Liver (tissue), 9 donors: ENCODE measurements around the gene DLX4. TPM values are rescaled to one million over a fixed set of nuclear protein-coding genes. Genes with fewer than 3 reads are reported as not detected.

ENCODE experiments used
- DNase-seq: peaks from one replicate; pipeline ENCODE4 v3.0.0-alpha.2; 2017; ENCODE audit warnings: low spot score
- H3K27ac ChIP-seq, 2 donors: one replicate each; pipeline ENCODE4 v1.7.0; 2013; ENCODE audit warnings: inconsistent platforms in 2 of 2, low read length in 2 of 2, control low read depth in 1 of 2, low read depth in 1 of 2, mild to moderate bottlenecking in 1 of 2
- H3K27me3 ChIP-seq, 4 donors: one replicate each; pipeline versions ENCODE4 v1.6.1 to v1.7.0; 2013; ENCODE audit warnings: low read length in 3 of 4, inconsistent platforms in 1 of 4, mild to moderate bottlenecking in 1 of 4, moderate library complexity in 1 of 4; ENCODE audit not compliant: control insufficient read depth in 4 of 4, insufficient read depth in 4 of 4
- H3K36me3 ChIP-seq, 4 donors: one replicate each; pipeline versions ENCODE4 v1.6.1 to v1.7.0; 2013; ENCODE audit warnings: low read length in 3 of 4, mild to moderate bottlenecking in 3 of 4, low read depth in 1 of 4, moderate library complexity in 1 of 4; ENCODE audit not compliant: control insufficient read depth in 4 of 4, insufficient read depth in 3 of 4
- H3K4me1 ChIP-seq, 4 donors: one replicate each; pipeline versions ENCODE4 v1.6.1 to v1.7.0; 2013; ENCODE audit warnings: low read length in 3 of 4, mild to moderate bottlenecking in 3 of 4, moderate library complexity in 1 of 4; ENCODE audit not compliant: control insufficient read depth in 4 of 4, insufficient read depth in 4 of 4
- H3K4me3 ChIP-seq, 3 donors: one replicate each; pipeline versions ENCODE4 v1.6.1 to v1.7.0; 2013; ENCODE audit warnings: low read length in 3 of 3, control low read depth in 1 of 3, low read depth in 1 of 3, mild to moderate bottlenecking in 1 of 3
- H3K9ac ChIP-seq, 2 donors: one replicate each; pipeline ENCODE4 v1.7.0; 2013; ENCODE audit warnings: low read length in 2 of 2, mild to moderate bottlenecking in 2 of 2, moderate library complexity in 2 of 2, control low read depth in 1 of 2, low read depth in 1 of 2
- H3K9me3 ChIP-seq, 4 donors: one replicate each; pipeline versions ENCODE4 v1.6.1 to v1.7.0; 2013; ENCODE audit warnings: low read length in 3 of 4; ENCODE audit not compliant: control insufficient read depth in 4 of 4
- ATF3 ChIP-seq: IDR thresholded peaks from 2 replicates; pipeline ENCODE4 v1.6.1; 2016; ENCODE audit warnings: antibody characterized with exemption
- EGR1 ChIP-seq, 2 donors: IDR thresholded peaks; 2 replicates each; pipeline ENCODE4 v1.6.1; 2016 to 2018; ENCODE audit warnings: antibody characterized with exemption in 2 of 2, low read depth in 2 of 2
- FOXA1 ChIP-seq: IDR thresholded peaks from 2 replicates; pipeline ENCODE4 v1.6.1; 2016; ENCODE audit warnings: antibody characterized with exemption
- FOXA2 ChIP-seq: IDR thresholded peaks from 2 replicates; pipeline ENCODE4 v1.6.1; 2016; ENCODE audit warnings: antibody characterized with exemption
- GABPA ChIP-seq, 2 donors: IDR thresholded peaks in 1 of 2; conservative IDR thresholded peaks in 1 of 2; 2 replicates each; pipeline ENCODE4 v1.6.1; 2016; ENCODE audit warnings: antibody characterized with exemption in 2 of 2, mild to moderate bottlenecking in 1 of 2, moderate library complexity in 1 of 2
- HNF4A ChIP-seq, 2 donors: conservative IDR thresholded peaks; 2 replicates each; pipeline ENCODE4 v1.6.1; 2016; ENCODE audit warnings: antibody characterized with exemption in 2 of 2, mild to moderate bottlenecking in 2 of 2
- HNF4G ChIP-seq: IDR thresholded peaks from 2 replicates; pipeline ENCODE4 v1.6.1; 2016; ENCODE audit warnings: antibody characterized with exemption
- JUND ChIP-seq, 2 donors: IDR thresholded peaks; 2 replicates each; pipeline ENCODE4 v1.6.1; 2016; ENCODE audit warnings: antibody characterized with exemption in 2 of 2
- NR2F2 ChIP-seq: IDR thresholded peaks from 2 replicates; pipeline ENCODE4 v1.6.1; 2016; ENCODE audit warnings: antibody characterized with exemption
- RAD21 ChIP-seq, 2 donors: IDR thresholded peaks; 2 replicates each; pipeline ENCODE4 v1.6.1; 2016; ENCODE audit warnings: antibody characterized with exemption in 2 of 2, mild to moderate bottlenecking in 2 of 2
- RXRA ChIP-seq, 2 donors: IDR thresholded peaks; 2 replicates each; pipeline ENCODE4 v1.6.1; 2017 to 2018; ENCODE audit warnings: antibody characterized with exemption in 2 of 2, mild to moderate bottlenecking in 1 of 2
- SP1 ChIP-seq: IDR thresholded peaks from 2 replicates; pipeline ENCODE4 v1.6.1; 2018; ENCODE audit warnings: antibody characterized with exemption, mild to moderate bottlenecking
- TAF1 ChIP-seq: conservative IDR thresholded peaks from 2 replicates; pipeline ENCODE4 v1.6.1; 2016; ENCODE audit warnings: antibody characterized with exemption, mild to moderate bottlenecking
- YY1 ChIP-seq: IDR thresholded peaks from 2 replicates; pipeline ENCODE4 v1.6.1; 2016; ENCODE audit warnings: antibody characterized with exemption, mild to moderate bottlenecking
- WGBS: extraction: QIAGEN DNeasy Blood & Tissue Kit; methylation state at CpG from one replicate; pipeline ENCODE4 v1.1.7; 2013; 5-methylcytosine and 5-hydroxymethylcytosine counted together
- polyA plus RNA-seq, 2 donors: library from polyadenylated mRNA; stranded (reverse) in 1 of 2; unstranded in 1 of 2; fragments of 200-250 nt in 1 of 2; fragments of >200 nt in 1 of 2; fragmentation: Nextera tagmentation in 1 of 2; extraction: Ambion mirVana in 1 of 2; gene quantifications; one replicate each; pipeline versions ENCODE4 v1.2.1 to v1.2.3, GENCODE V29; 2013 to 2015
- total RNA-seq, 2 donors: library from RNA; depleted of rRNA; stranded (reverse); fragments of >200 nt; gene quantifications; one replicate each; pipeline ENCODE4 v1.2.3, GENCODE V29; 2014
- TF ChIP-seq, protein P1 (sequence below): IDR thresholded peaks from 2 replicates; pipeline ENCODE4 v1.6.1; 2016; ENCODE audit warnings: antibody characterized with exemption
- TF ChIP-seq, protein P2 (sequence below): IDR thresholded peaks from 2 replicates; pipeline ENCODE4 v1.6.1; 2016; ENCODE audit warnings: antibody characterized with exemption, mild to moderate bottlenecking
- TF ChIP-seq, protein P3 (sequence below): IDR thresholded peaks from 2 replicates; pipeline ENCODE4 v1.6.1; 2016; ENCODE audit warnings: antibody characterized with exemption
- donor health status: healthy.
- donor health status: healthy.
- donor health status: healthy.
- donor health status: healthy.
- donor health status: healthy.

The DLX4 gene
- total and polyA plus RNA-seq, 4 donors, result not detected

- Histone ChIP-seq H3K4me3 (no peak overlapping the region), H3K27me3 (peaks cover 3 to 29% (median 11%) of the 10 kb centered on the region in 4 donors), H3K9ac (no peak overlapping the region), H3K27ac (no peak overlapping the region), H3K36me3 (no peaks in the 10 kb centered on the region), H3K4me1 (peaks cover 7 to 36% (median 16%) of the 10 kb centered on the region in 4 donors), H3K9me3 (no peaks in the 10 kb centered on the region)
- DNase-seq, result no peak
- 48% methylated on average over 11 of the region's 11 CpGs for WGBS
- TF ChIP-seq JUND (IDR thresholded peaks at IDR 0.05), result no peak
- TF ChIP-seq RXRA (IDR thresholded peaks at IDR 0.05), result no peak
- no peak for TF ChIP-seq FOXA2
- TF ChIP-seq, protein P1, sequence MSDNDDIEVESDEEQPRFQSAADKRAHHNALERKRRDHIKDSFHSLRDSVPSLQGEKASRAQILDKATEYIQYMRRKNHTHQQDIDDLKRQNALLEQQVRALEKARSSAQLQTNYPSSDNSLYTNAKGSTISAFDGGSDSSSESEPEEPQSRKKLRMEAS, result no peak
- TF ChIP-seq, protein P2, sequence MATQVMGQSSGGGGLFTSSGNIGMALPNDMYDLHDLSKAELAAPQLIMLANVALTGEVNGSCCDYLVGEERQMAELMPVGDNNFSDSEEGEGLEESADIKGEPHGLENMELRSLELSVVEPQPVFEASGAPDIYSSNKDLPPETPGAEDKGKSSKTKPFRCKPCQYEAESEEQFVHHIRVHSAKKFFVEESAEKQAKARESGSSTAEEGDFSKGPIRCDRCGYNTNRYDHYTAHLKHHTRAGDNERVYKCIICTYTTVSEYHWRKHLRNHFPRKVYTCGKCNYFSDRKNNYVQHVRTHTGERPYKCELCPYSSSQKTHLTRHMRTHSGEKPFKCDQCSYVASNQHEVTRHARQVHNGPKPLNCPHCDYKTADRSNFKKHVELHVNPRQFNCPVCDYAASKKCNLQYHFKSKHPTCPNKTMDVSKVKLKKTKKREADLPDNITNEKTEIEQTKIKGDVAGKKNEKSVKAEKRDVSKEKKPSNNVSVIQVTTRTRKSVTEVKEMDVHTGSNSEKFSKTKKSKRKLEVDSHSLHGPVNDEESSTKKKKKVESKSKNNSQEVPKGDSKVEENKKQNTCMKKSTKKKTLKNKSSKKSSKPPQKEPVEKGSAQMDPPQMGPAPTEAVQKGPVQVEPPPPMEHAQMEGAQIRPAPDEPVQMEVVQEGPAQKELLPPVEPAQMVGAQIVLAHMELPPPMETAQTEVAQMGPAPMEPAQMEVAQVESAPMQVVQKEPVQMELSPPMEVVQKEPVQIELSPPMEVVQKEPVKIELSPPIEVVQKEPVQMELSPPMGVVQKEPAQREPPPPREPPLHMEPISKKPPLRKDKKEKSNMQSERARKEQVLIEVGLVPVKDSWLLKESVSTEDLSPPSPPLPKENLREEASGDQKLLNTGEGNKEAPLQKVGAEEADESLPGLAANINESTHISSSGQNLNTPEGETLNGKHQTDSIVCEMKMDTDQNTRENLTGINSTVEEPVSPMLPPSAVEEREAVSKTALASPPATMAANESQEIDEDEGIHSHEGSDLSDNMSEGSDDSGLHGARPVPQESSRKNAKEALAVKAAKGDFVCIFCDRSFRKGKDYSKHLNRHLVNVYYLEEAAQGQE, result no peak
- no peak for TF ChIP-seq RAD21 (IDR thresholded peaks at IDR 0.05)
- no peak for TF ChIP-seq FOXA1
- no peak for TF ChIP-seq TAF1
- no peak for TF ChIP-seq YY1
- TF ChIP-seq SP1, result no peak
- no peak for TF ChIP-seq HNF4A (conservative IDR thresholded peaks at IDR 0.05)
Observed at GRCh38 chr17:49998836-49999511, 30.0 kb downstream of the DLX4 start.

GRCh38 chr17:50003911-50004310 is 34.9 kb downstream of the DLX4 start:
- no peak for DNase-seq
- Histone ChIP-seq H3K27me3 (peaks cover 0 to 15% (median 4%) of the 10 kb centered on the region in 4 donors), H3K9ac (no peak overlapping the region), H3K4me1 (no peaks in the 10 kb centered on the region), H3K4me3 (no peak overlapping the region), H3K9me3 (peaks cover 0 to 3% (median 1%) of the 10 kb centered on the region in 4 donors), H3K36me3 (no peaks in the 10 kb centered on the region), H3K27ac (no peak overlapping the region)
- WGBS, result 74% methylated on average over 4 of the region's 4 CpGs
- TF ChIP-seq TAF1, result no peak

- no peaks in the 10 kb centered on the region for H3K4me1 ChIP-seq
- 77% methylated on average over 2 of the region's 2 CpGs for WGBS
- H3K27me3 ChIP-seq, result peaks cover 0 to 5% (median 1%) of the 10 kb centered on the region in 4 donors
- H3K27ac ChIP-seq, result no peak overlapping the region
- no peak for DNase-seq
- H3K36me3 ChIP-seq, result no peaks in the 10 kb centered on the region
- no peak overlapping the region for H3K9ac ChIP-seq
- H3K9me3 ChIP-seq, result peaks cover 6 to 12% (median 8%) of the 10 kb centered on the region in 4 donors
- H3K4me3 ChIP-seq, result no peak overlapping the region
- TF ChIP-seq FOXA1 (no peak), FOXA2 (no peak), RXRA (IDR thresholded peaks at IDR 0.05) (no peak), RAD21 (IDR thresholded peaks at IDR 0.05) (no peak), HNF4G (no peak), NR2F2 (no peak), HNF4A (conservative IDR thresholded peaks at IDR 0.05) (no peak), EGR1 (IDR thresholded peaks at IDR 0.05; ENCODE audit: low read depth in 2 of 2) (no peak), SP1 (no peak), GABPA (IDR thresholded peaks at IDR 0.05 in 1 of 2, conservative IDR thresholded peaks at IDR 0.05 in 1 of 2) (no peak), YY1 (no peak), ATF3 (no peak), JUND (IDR thresholded peaks at IDR 0.05) (no peak), TAF1 (no peak)
- TF ChIP-seq, protein P3, sequence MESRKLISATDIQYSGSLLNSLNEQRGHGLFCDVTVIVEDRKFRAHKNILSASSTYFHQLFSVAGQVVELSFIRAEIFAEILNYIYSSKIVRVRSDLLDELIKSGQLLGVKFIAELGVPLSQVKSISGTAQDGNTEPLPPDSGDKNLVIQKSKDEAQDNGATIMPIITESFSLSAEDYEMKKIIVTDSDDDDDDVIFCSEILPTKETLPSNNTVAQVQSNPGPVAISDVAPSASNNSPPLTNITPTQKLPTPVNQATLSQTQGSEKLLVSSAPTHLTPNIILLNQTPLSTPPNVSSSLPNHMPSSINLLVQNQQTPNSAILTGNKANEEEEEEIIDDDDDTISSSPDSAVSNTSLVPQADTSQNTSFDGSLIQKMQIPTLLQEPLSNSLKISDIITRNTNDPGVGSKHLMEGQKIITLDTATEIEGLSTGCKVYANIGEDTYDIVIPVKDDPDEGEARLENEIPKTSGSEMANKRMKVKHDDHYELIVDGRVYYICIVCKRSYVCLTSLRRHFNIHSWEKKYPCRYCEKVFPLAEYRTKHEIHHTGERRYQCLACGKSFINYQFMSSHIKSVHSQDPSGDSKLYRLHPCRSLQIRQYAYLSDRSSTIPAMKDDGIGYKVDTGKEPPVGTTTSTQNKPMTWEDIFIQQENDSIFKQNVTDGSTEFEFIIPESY, result no peak
- TF ChIP-seq, protein P2, result no peak
- TF ChIP-seq, protein P1, result no peak
Observed at GRCh38 chr17:50009282-50009681, 40.3 kb downstream of the DLX4 start.
